Erythroblast (primary cell): ENCODE results near the gene PLA2G2A.

ENCODE experiments used
- GATA1 ChIP-seq: IDR thresholded peaks from 2 replicates; pipeline ENCODE4 v1.6.1; 2011; ENCODE audit warnings: low read depth, mild to moderate bottlenecking, control low read depth, low read length, moderate library complexity
- POLR2A ChIP-seq: IDR thresholded peaks from 2 replicates; pipeline ENCODE4 v1.6.1; 2011; ENCODE audit warnings: mild to moderate bottlenecking, low read length

GRCh38 chr1:19987719-19988118 is 8.3 kb upstream of the PLA2G2A start:
- TF ChIP-seq POLR2A (no peak), GATA1 (no peak)
